ENCODE measurements around the gene NPBWR2.

Gene NPBWR2

GRCh38 chr20:64116541-64117431, 9.4 kb upstream of the NPBWR2 start:
- DNase-seq (ENCODE audit: low spot score): no peak

GRCh38 chr20:64116016-64116415, 8.7 kb upstream of the NPBWR2 start:
- no peak for DNase-seq (ENCODE audit: low spot score)

GRCh38 chr20:64115171-64115911, 8.0 kb upstream of the NPBWR2 start:
- no peak for DNase-seq (ENCODE audit: low spot score)

- no peak for DNase-seq (ENCODE audit: low spot score)
Observed at GRCh38 chr20:64114356-64114971, 7.1 kb upstream of the NPBWR2 start.

GRCh38 chr20:64113796-64114355, 6.5 kb upstream of the NPBWR2 start:
- no peak for DNase-seq (ENCODE audit: low spot score)

- DNase-seq (ENCODE audit: low spot score): no peak
Observed at GRCh38 chr20:64113444-64113775, 6.0 kb upstream of the NPBWR2 start.

- no peak for DNase-seq (ENCODE audit: low spot score)
Observed at GRCh38 chr20:64112691-64113443, 5.5 kb upstream of the NPBWR2 start.

- DNase-seq (ENCODE audit: low spot score): peak; percentile 77
Observed at GRCh38 chr20:64111841-64112641, 4.7 kb upstream of the NPBWR2 start.

GRCh38 chr20:64110411-64111068, 3.2 kb upstream of the NPBWR2 start:
- no peak for DNase-seq (ENCODE audit: low spot score)

GRCh38 chr20:64109831-64110391, 2.5 kb upstream of the NPBWR2 start:
- no peak for DNase-seq (ENCODE audit: low spot score)

GRCh38 chr20:64108731-64109681, 1.6 kb upstream of the NPBWR2 start:
- DNase-seq (ENCODE audit: low spot score): no peak

- DNase-seq (ENCODE audit: low spot score): no peak
Observed at GRCh38 chr20:64107736-64108457, 532 bp upstream of the NPBWR2 start.

GRCh38 chr20:64106435-64106961, 867 bp downstream of the NPBWR2 start:
- DNase-seq (ENCODE audit: low spot score): no peak

- DNase-seq (ENCODE audit: low spot score): no peak
Observed at GRCh38 chr20:64105846-64106434, 1.4 kb downstream of the NPBWR2 start.

GRCh38 chr20:64104667-64105451, 2.5 kb downstream of the NPBWR2 start:
- no peak for DNase-seq (ENCODE audit: low spot score)

- no peak for DNase-seq (ENCODE audit: low spot score)
Observed at GRCh38 chr20:64103871-64104666, 3.3 kb downstream of the NPBWR2 start.

Measured in D341Med (cell line).